Putamen (tissue), 1 donor: Measurements from ENCODE around the gene NAA16.
"Not testable (repeated sequence)": the region's sequence is repeated elsewhere in the genome, so short reads cannot be mapped to it uniquely, and the experiment has no call there.

Source experiments
- DNase-seq: peaks from one replicate; pipeline ENCODE4 v3.0.0-alpha.2; 2016; ENCODE audit warnings: low spot score

Gene NAA16

GRCh38 chr13:41356385-41356648, 45.2 kb downstream of the NAA16 start:
- DNase-seq, result not testable (repeated sequence)

GRCh38 chr13:41356786-41357185, 45.7 kb downstream of the NAA16 start:
- DNase-seq, result no peak

GRCh38 chr13:41361491-41361890, 50.4 kb downstream of the NAA16 start:
- DNase-seq, result no peak

DNA sequence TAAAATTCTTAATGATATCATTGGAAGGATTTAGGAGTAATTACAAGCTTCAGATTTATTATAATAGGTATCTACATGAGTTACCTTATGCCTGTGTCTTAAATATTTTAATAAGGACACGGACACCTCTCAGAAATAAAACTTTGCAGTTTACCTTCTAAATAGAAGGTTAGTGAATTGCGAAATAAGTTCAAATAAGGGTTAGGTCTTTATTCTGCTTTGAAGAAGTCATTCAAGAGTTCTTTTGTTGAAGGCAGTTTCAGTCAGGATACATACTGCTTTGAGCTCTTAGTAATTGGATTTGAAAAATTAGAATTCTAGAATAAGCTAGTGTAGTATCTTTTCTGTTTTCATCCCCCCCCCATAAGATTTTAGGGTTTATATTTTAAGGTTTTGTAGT, 53.0 kb downstream of the NAA16 start:
- no peak for DNase-seq

DNA sequence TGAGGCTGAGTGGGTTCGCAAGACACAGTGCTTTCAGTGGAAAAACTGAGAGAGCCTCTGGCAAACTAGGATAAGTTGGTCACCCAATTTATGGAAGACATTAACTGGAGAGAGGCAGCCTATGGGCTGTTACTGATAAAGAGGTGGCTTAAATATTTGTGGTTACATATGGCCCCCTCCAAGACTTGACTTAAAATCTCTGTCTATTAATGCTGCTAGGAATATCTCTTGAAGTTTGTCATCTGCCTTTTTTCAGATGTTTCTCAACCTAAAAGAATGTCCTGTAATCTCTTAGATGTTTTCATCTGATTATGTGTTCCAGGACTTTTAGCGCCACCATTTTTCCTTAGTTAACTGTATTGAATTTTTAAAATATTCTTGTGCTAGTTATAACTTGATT, 54.6 kb downstream of the NAA16 start:
- no peak for DNase-seq

DNA sequence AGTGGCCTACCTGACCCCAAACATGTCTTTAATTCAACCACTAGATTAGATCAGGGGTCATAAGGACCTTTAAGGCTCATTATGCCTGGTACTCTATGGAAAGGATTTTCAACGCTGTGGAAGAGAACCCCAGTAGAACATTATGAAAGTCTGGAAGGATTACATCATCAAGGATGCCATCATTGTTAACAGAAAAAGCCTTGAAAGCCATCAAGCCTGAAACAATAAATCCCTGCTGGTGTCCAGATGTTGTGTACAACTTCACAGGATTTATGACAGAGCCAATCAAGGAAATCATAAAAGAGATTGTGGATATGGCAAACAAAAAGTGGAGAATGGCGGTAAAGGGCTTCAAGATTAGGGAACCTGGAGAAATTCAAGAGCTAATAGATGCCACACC, 59.7 kb downstream of the NAA16 start:
- no peak for DNase-seq

GRCh38 chr13:41377446-41377845, 66.4 kb downstream of the NAA16 start:
- DNase-seq, result no peak

DNA sequence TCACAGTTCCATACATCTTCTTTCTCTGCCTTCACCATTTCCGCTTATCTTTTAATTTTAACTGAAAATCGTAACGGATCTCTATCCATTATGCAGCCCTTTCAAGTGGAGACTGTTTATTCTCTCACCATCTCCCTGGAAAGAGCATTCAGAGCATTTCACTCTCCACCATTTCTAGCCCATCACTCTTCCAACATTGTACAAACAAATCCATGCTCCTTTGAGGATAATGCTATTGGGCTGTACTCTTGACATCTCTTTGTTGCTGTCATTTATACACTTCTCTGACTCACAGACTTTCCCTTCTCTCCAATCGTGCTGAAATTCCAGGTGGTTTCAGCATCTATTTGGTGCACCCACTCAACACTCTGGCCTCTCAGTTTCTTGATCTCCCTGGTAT, 71.4 kb downstream of the NAA16 start:
- DNase-seq, result no peak

GRCh38 chr13:41383386-41383785, 72.3 kb downstream of the NAA16 start:
- peak; percentile 38 for DNase-seq

DNA sequence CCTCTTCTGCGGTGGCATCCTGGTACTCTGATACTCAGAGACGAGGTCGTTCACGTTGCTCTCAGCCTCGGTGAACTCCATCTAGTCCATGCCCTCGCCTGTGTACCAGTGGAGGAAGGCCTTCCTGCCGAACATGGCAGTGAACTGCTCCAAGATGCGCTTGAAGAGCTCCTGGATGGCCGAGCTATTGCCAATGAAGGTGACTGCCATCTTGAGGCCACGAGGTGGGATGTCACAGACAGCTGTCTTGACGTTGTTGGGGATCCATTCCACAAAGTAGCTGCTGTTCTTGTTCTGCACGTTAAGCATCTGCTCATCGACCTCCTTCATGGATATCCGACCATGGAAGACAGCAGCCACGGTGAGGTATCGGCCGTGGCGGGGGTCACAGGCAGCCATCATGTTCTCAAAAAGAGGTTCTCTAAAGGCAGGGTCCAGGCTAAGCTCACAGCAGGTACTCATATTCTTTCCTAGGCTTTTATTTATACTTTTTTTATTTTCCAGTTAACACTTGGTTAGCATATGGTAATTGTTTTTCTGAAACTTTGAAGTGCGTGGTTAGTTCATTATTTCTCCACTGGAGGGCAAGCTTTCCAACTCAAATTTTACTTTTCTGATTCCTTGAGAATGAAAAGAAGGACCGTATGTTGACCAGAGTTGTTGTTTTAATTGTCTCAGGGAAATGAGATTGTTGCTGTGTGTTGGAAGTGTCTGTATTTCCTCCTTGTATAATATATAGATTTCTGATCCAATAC, 73.9 kb downstream of the NAA16 start:
- DNase-seq, result no peak

DNA sequence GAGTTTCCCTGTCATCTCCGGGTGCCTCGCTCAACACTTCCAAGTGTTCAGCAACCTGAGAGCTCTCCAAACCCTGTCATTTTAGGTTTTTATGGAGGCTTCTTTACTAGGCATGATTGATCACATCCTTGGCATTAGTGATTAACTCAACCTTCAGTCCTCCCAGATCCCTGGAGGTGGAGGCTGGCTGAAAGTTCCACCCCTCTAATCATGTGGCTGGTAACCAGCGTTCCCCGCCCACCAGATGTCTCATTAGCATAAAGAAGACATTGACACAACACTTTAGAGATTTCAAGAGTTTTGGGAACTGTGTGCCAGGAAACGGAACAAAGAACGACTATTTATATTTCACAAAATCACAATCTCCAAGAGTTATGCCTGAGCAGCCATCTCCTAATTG, 75.1 kb downstream of the NAA16 start:
- peak; percentile 51 for DNase-seq

DNA sequence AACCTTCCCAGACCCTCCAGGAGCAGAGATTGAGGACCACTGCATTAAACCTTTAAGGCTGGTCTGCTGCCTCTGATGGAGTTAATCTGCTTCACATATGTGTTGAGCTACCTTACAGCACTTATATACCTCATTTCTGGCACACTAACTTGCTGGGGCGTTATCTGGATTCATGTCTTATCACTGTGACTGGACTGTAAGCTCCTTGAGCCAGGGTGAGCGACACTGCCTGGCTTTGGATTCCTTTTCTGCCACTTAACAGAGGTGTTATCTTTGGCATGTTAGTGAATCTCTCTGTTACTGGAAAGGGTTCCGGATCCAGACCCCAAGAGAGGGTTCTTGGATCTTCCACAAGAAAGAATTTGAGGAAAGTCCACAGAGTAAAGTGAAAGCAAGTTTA, 76.5 kb downstream of the NAA16 start:
- no peak for DNase-seq

- DNase-seq, result no peak
Measured at GRCh38 chr13:41388143-41388881, 77.2 kb downstream of the NAA16 start.

GRCh38 chr13:41389580-41389979, 78.5 kb downstream of the NAA16 start:
- DNase-seq, result no peak

DNA sequence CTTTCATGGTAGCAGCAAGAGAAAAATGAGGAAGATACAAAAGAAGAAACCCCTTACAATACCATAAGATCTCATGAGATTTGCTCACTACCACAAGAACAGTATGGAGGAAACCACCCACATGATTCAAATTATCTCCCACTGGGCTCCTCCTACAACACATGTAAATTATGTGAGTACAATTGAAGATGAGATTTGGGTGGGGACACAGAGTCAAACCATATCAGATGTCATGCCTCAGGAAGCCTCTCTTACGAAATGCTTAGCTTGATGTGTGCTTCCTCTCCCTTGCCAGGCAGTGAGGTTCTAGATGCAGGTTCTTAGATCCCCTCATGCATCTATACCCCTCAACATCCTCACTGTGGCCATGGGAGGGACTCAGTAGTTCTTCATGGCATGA, 83.1 kb downstream of the NAA16 start:
- DNase-seq, result no peak

GRCh38 chr13:41398494-41399170, 87.6 kb downstream of the NAA16 start:
- no peak for DNase-seq

GRCh38 chr13:41401366-41401765, 90.3 kb downstream of the NAA16 start:
- no peak for DNase-seq

DNA sequence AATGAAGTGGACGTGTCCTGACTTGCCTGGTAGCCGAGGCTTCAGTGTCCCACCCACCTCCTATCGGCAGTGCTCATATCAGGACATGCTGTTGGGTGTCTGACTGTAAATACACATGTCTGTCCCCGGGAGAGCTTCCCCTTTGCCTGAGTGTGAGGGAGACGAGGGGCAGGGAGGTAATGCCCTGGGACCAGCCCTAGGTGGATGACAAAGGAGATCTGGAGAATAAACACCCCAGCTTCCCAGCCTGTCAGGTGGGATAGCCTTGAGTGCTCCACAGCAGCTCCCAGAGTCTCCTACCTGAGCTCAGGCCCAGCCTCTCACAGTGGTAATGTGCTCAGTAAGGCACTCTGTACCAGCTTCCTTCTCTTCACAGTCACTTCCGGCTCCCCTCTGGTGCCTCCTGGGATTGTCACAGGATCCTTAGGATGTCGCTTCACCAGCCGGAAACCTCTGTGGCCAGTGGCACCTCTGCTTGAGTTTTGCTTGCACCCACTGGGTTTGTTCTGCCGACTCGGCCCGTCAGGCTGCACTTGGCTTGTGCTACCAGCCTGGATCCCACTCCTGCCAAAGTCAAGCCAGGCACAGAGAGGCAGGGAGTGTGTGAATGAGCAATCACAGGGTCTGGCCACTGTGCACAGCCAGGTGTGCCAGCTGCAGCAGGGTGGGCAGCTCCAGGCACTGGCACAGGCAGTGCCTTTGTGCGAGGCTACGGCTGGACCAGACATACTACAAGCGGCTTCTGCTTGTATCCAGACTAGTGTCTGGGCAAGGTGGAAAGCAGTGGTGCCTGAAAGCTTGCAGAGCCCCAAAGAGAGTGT, 91.8 kb downstream of the NAA16 start:
- no peak for DNase-seq

DNA sequence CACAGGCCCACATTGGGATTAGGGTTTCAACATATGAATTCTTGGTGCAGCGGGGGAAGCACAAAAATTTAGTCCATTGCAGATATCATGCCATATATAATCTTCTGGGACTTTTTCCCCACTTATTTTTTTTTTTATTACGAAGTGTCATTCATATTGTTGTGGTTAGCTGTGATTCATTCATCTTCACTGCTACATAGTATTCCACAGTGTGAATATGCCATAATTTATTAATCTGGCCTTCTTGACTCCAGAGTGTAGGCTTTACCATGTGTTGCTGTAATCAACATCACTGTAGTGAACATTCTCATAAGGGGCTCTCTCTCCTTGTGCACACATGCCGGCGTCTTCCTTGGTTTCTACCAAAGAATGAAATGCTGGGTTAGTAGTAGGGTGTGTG, 92.9 kb downstream of the NAA16 start:
- DNase-seq, result no peak

GRCh38 chr13:41405367-41405766, 94.3 kb downstream of the NAA16 start:
- DNase-seq, result no peak

- DNase-seq, result no peak
Measured at GRCh38 chr13:41407380-41407779, 96.3 kb downstream of the NAA16 start.

DNA sequence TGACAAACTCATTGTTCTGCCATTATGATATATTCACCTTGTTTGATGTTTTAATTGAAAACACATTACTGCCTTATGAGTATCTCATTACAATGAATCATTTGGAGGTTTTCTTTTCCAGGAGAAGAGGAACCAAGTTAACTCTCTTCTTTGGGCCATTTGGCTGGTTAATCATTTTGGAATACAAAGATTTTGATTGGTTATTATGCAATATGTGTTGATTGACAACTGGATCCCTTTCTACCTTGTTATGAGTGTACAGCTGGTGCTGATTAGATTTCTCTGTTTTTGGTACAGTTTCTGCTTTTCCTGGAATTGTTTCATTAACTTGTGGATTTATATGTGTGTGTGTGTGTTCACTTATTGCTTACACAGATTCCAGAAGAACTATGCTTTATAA, 97.1 kb downstream of the NAA16 start:
- DNase-seq, result no peak

GRCh38 chr13:41408746-41409145, 97.7 kb downstream of the NAA16 start:
- DNase-seq, result no peak
